Hepatocyte (in vitro differentiated cells): ENCODE results near the gene CDC42BPA. TPM values are rescaled to one million over a fixed set of nuclear protein-coding genes. Genes with fewer than 3 reads are reported as not detected.
A peak's percentile ranks its signal among the peaks of the same experiment; 100 is the strongest.

Source experiments
- DNase-seq: peaks from one replicate; pipeline ENCODE4 v3.0.0-alpha.2; 2016; ENCODE audit warnings: low spot score
- H2AFZ ChIP-seq: fragments of 200-600 bp; sonication (generic); 2 replicates; pipeline ENCODE4 v1.6.0; 2016; ENCODE audit warnings: antibody characterized with exemption, mild to moderate bottlenecking
- H3K27ac ChIP-seq: fragments of 200-600 bp; sonication (generic); 2 replicates; pipeline ENCODE4 v1.5.1; 2016; ENCODE audit warnings: mild to moderate bottlenecking
- H3K27me3 ChIP-seq: fragments of 200-600 bp; sonication (generic); 2 replicates; pipeline ENCODE4 v1.6.1; 2016
- H3K36me3 ChIP-seq: fragments of 200-600 bp; sonication (generic); replicated peaks from 2 replicates; pipeline ENCODE4 v1.5.1; 2016; ENCODE audit warnings: low read depth; ENCODE audit not compliant: insufficient read depth
- H3K4me1 ChIP-seq: fragments of 200-600 bp; sonication (generic); 2 replicates; pipeline ENCODE4 v1.5.1; 2016; ENCODE audit warnings: mild to moderate bottlenecking, moderate library complexity; ENCODE audit not compliant: insufficient read depth
- H3K4me2 ChIP-seq: fragments of 200-600 bp; sonication (generic); 2 replicates; pipeline ENCODE4 v1.6.0; 2016
- H3K4me3 ChIP-seq: fragments of 200-600 bp; sonication (generic); 2 replicates; pipeline ENCODE4 v1.5.1; 2016; ENCODE audit warnings: mild to moderate bottlenecking
- H3K79me2 ChIP-seq: fragments of 200-600 bp; sonication (generic); 2 replicates; pipeline ENCODE4 v1.6.0; 2017; ENCODE audit warnings: mild to moderate bottlenecking
- H3K9me2 ChIP-seq: fragments of 200-600 bp; sonication (generic); replicated peaks from 2 replicates; pipeline ENCODE4 v1.6.0; 2017; ENCODE audit warnings: mild to moderate bottlenecking; ENCODE audit not compliant: insufficient read depth
- H3K9me3 ChIP-seq: fragments of 200-600 bp; sonication (generic); 2 replicates; pipeline ENCODE4 v1.5.1; 2016; ENCODE audit warnings: low read depth, mild to moderate bottlenecking
- H4K20me1 ChIP-seq: fragments of 200-600 bp; sonication (generic); 2 replicates; pipeline ENCODE4 v1.6.0; 2016; ENCODE audit warnings: mild to moderate bottlenecking; ENCODE audit not compliant: insufficient read depth, poor library complexity, severe bottlenecking
- CTCF ChIP-seq: fragments of 200-600 bp; sonication (generic); IDR thresholded peaks from 2 replicates; pipeline ENCODE4 v1.5.1; 2016; ENCODE audit warnings: antibody characterized with exemption, mild to moderate bottlenecking; ENCODE audit not compliant: poor library complexity
- EZH2 ChIP-seq: fragments of 200-600 bp; sonication (generic); IDR thresholded peaks from 2 replicates; pipeline ENCODE4 v1.6.1; 2016; ENCODE audit warnings: antibody characterized with exemption, mild to moderate bottlenecking, borderline replicate concordance
- EZH2phosphoT487 ChIP-seq: fragments of 200-600 bp; sonication (generic); IDR thresholded peaks from one replicate; pipeline ENCODE4 v1.6.1; 2018; ENCODE audit warnings: antibody characterized with exemption, mild to moderate bottlenecking, low read depth, moderate library complexity; ENCODE audit not compliant: unreplicated experiment, severe bottlenecking
- WGBS: methylation state at CpG from one replicate; pipeline ENCODE4 v1.1.6; 2016; ENCODE audit warnings: low lambda C conversion rate; ENCODE audit errors: missing lambda C conversion rate; 5-methylcytosine and 5-hydroxymethylcytosine counted together
- polyA plus RNA-seq: library from polyadenylated mRNA; unstranded; fragments of >200 nt; fragmentation: Nextera tagmentation; extraction: Ambion mirVana; gene quantifications from 2 replicates; pipeline ENCODE4 v1.2.1, GENCODE V29; 2016
- total RNA-seq: library from RNA; depleted of rRNA; stranded (reverse); fragments of >200 nt; gene quantifications from 2 replicates; pipeline ENCODE4 v1.2.3, GENCODE V29; 2014

CDC42BPA gene
- total and polyA plus RNA-seq, 2 experiments from 2014 or later: 24.5 to 40.9 TPM

DNA sequence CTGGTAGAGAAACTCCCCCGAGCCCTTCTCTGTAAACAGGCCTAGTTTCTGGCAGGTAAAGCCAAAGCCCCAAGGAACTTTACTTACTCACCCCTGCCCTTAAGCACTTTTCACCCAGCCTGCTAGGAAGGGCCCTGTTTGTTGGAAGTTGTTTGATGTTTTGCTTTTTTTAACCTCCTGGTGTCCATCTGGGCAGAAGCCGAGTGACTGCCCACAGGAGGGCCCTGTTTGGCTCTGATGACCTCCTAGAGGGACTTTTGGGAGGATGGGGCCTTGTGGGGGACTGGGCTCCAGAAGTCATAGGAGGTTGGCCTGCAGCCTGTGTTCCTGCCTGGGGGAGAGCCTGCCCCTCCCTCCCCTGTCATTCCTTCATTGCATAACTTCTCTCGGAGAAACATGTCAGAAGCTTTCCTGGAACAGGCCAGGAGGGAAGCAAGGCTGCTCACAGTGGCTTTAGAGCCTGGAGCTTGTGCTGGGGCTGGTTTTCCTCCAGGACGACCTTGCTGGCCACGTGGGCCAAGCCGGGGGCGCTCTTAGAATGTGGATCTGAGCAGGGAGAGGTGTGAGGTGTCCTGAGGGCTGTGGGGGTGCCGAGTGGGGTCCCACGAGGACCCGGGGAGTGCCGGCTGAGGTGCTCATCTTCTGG, 344.3 kb downstream of the CDC42BPA start:
- H3K9me2 ChIP-seq: no peaks in the 10 kb centered on the region
- peaks cover 10% of the 10 kb centered on the region for H3K79me2 ChIP-seq
- H4K20me1 ChIP-seq: no peaks in the 10 kb centered on the region
- peak; percentile 47 for DNase-seq
- peaks cover 27% of the 10 kb centered on the region for H3K4me1 ChIP-seq
- H3K9me3 ChIP-seq: peaks cover 7% of the 10 kb centered on the region
- peak overlapping the region; percentile 89 for H3K27ac ChIP-seq
- H3K36me3 ChIP-seq: no peaks in the 10 kb centered on the region
- WGBS: 63% methylated on average over 11 of the region's 11 CpGs
- no peaks in the 10 kb centered on the region for H3K27me3 ChIP-seq
- no peak overlapping the region for H3K4me3 ChIP-seq
- H3K4me2 ChIP-seq: peak overlapping the region; percentile 61
- H2AFZ ChIP-seq: no peak overlapping the region
- TF ChIP-seq EZH2phosphoT487 (no peak), EZH2 (no peak), CTCF (no peak)

DNA sequence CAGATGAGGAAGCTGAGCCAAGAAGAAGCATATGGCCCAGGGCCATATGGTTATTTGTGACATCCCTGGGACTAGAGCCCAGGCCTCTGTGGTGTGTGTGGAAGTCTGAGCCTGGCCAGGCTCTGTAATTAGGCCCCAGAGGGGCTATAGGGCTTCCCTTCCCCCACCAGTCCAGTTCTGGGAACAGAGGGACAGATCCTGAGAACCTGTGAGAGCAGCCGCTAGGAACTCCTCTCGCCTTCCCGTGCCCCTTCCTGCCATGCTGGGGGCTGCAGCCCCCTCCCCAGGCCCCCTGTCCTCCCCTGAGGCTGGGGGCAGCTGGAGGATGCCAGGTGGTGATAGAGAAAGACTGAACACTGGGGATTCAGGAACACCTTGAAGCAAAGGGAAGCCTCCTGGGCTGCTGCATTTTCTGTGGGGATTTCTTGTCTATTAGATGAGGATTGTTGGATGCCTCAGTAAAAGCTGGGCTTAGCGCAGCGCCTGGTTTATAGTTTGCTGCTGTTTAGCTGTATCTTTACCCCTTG, 344.9 kb downstream of the CDC42BPA start:
- H3K36me3 ChIP-seq: no peaks in the 10 kb centered on the region
- no peak for TF ChIP-seq EZH2
- no peak for TF ChIP-seq EZH2phosphoT487
- TF ChIP-seq CTCF: no peak
- H3K9me3 ChIP-seq: peaks cover 7% of the 10 kb centered on the region
- H3K4me2 ChIP-seq: peak overlapping the region; percentile 13
- no peaks in the 10 kb centered on the region for H4K20me1 ChIP-seq
- H3K27ac ChIP-seq: peak overlapping the region; percentile 89
- no peak overlapping the region for H3K4me3 ChIP-seq
- no peaks in the 10 kb centered on the region for H3K9me2 ChIP-seq
- H3K4me1 ChIP-seq: peaks cover 27% of the 10 kb centered on the region
- H2AFZ ChIP-seq: no peak overlapping the region
- no peak for DNase-seq
- 71% methylated on average over 5 of the region's 5 CpGs for WGBS
- no peaks in the 10 kb centered on the region for H3K27me3 ChIP-seq
- peaks cover 10% of the 10 kb centered on the region for H3K79me2 ChIP-seq

DNA sequence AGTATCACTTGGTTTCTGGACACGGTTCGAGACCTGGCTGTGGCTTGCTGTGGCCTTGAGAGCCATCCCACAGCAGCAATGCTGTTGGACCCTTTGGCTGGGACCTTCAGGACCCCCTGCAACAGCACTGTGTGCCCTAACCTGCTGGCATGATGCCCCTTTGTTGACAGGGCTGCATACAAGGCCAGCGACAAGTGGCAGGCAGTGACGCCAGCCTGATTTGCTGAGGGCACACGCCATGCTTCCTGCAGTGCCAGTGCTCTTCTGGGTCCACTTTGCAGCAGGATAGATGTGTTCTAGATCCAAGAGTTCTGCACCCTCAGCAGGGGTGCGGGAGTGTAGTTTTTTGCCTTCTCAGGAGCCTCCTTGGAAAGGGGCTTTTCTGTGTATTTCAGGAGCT, 345.4 kb downstream of the CDC42BPA start:
- no peaks in the 10 kb centered on the region for H3K36me3 ChIP-seq
- WGBS: 98% methylated on average over 6 of the region's 6 CpGs
- no peak for DNase-seq
- peaks cover 10% of the 10 kb centered on the region for H3K79me2 ChIP-seq
- no peak overlapping the region for H3K4me3 ChIP-seq
- H2AFZ ChIP-seq: no peak overlapping the region
- H3K9me2 ChIP-seq: no peaks in the 10 kb centered on the region
- H3K4me1 ChIP-seq: peaks cover 27% of the 10 kb centered on the region
- no peak overlapping the region for H3K4me2 ChIP-seq
- no peaks in the 10 kb centered on the region for H4K20me1 ChIP-seq
- peak overlapping the region; percentile 89 for H3K27ac ChIP-seq
- H3K9me3 ChIP-seq: peaks cover 7% of the 10 kb centered on the region
- TF ChIP-seq EZH2phosphoT487 (no peak), CTCF (no peak), EZH2 (no peak)
- H3K27me3 ChIP-seq: no peaks in the 10 kb centered on the region
